ENCODE measurements around the gene CBX3.

DNA sequence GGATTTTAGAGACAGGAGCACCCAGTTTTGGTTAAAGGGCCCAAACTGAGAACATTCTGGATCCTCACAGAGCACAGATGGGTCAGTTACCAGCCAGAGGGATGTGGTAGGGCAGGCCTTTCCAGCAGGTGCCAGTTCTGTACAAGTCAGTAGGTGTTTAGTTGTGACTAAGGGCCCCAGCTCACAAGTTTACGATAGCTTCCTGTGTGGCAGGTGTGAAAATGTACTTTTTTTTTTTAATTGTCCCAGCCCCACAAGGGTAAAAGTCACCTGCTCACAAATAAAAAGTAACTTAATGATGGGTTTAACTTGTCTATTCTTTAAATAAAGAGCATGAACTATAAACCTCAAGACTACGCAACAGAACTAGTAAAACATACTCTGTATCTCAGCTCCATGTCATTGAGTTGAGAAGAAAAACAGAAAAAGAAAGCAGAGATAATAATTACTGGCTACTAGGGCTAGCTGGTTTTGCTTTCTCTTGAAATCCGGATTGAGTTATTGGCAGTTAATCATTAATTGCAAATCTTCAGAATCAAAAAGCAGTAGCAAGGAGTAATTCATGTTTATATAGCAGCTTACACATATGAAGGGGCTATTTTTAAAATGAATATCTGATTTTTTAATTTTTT lies 34.1 kb upstream of the CBX3 start:
- no peak for TF ChIP-seq GATA2 (IDR thresholded peaks at IDR 0.05; ENCODE audit: low read depth, low read length)
- TF ChIP-seq GATA3 (IDR thresholded peaks at IDR 0.05; ENCODE audit: low read depth, low read length), result no peak

Measured in SH-SY5Y (cell line).